CD4-positive, alpha-beta memory T cell (primary cell): ENCODE data around the gene MCRS1. TPM values are rescaled to one million over a fixed set of nuclear protein-coding genes. Genes with fewer than 3 reads are reported as not detected.

ENCODE experiments used
- CTCF ChIA-PET: fragments of 350-600 bp; sonication (Branson Sonifier 250); formaldehyde crosslinking; loops from one replicate; lab custom pipeline; 2021; ENCODE audit warnings: inconsistent platforms; ENCODE audit not compliant: partially characterized antibody; lab: Charles Lee
- POLR2A ChIA-PET: fragments of 350-600 bp; sonication (Branson Sonifier 250); formaldehyde crosslinking; loops from one replicate; lab custom pipeline; 2021; ENCODE audit not compliant: partially characterized antibody; lab: Charles Lee
- DNase-seq, 5 donors: peaks; one replicate each; pipeline versions ENCODE4 v3.0.0 to v3.0.0-alpha.2; 2020 to 2022; ENCODE audit warnings: mixed read lengths in 1 of 5
- H3K27ac ChIP-seq: one replicate; pipeline ENCODE4 v1.7.0; 2013; ENCODE audit warnings: low read depth, low read length
- H3K27me3 ChIP-seq: 2 replicates; pipeline ENCODE4 v1.7.0; 2013; ENCODE audit warnings: mild to moderate bottlenecking, low read length, moderate library complexity; ENCODE audit not compliant: insufficient read depth
- H3K36me3 ChIP-seq: 2 replicates; pipeline ENCODE4 v1.7.0; 2013; ENCODE audit warnings: mild to moderate bottlenecking, low read length, moderate library complexity; ENCODE audit not compliant: insufficient read depth
- H3K4me1 ChIP-seq: 2 replicates; pipeline ENCODE4 v1.7.0; 2013; ENCODE audit warnings: mild to moderate bottlenecking, low read length, moderate library complexity; ENCODE audit not compliant: insufficient read depth
- H3K4me3 ChIP-seq, 2 donors: one replicate each; pipeline ENCODE4 v1.7.0; 2013; ENCODE audit warnings: low read length in 2 of 2, mild to moderate bottlenecking in 1 of 2
- H3K9me3 ChIP-seq, 2 donors: one replicate each; pipeline ENCODE4 v1.7.0; 2013; ENCODE audit warnings: low read length in 2 of 2, control low read depth in 1 of 2; ENCODE audit not compliant: control insufficient read depth in 1 of 2
- H3K27ac Mint-ChIP-seq, 7 donors: one replicate each; pipeline ENCODE4 v1.8.0; 2020 to 2021; ENCODE audit warnings: mixed read lengths in 7 of 7, mild to moderate bottlenecking in 6 of 7, inconsistent platforms in 3 of 7, moderate library complexity in 3 of 7
- H3K27me3 Mint-ChIP-seq, 2 donors: one replicate each; pipeline ENCODE4 v1.8.0; 2020 to 2021; ENCODE audit warnings: mixed read lengths in 2 of 2
- H3K36me3 Mint-ChIP-seq, 2 donors: one replicate each; pipeline ENCODE4 v1.8.0; 2020 to 2021; ENCODE audit warnings: mixed read lengths in 2 of 2, inconsistent platforms in 1 of 2, mild to moderate bottlenecking in 1 of 2
- H3K4me1 Mint-ChIP-seq, 4 donors: one replicate each; pipeline ENCODE4 v1.8.0; 2020 to 2021; ENCODE audit warnings: mixed read lengths in 4 of 4, mild to moderate bottlenecking in 1 of 4
- H3K4me3 Mint-ChIP-seq, 8 donors: one replicate each; pipeline ENCODE4 v1.8.0; 2020 to 2021; ENCODE audit warnings: mixed read lengths in 8 of 8, mild to moderate bottlenecking in 7 of 8, moderate library complexity in 6 of 8, inconsistent platforms in 3 of 8
- H3K9me3 Mint-ChIP-seq, 8 donors: one replicate each; pipeline ENCODE4 v1.8.0; 2020 to 2021; ENCODE audit warnings: mixed read lengths in 8 of 8, mild to moderate bottlenecking in 5 of 8, inconsistent platforms in 3 of 8, moderate library complexity in 1 of 8
- intact Hi-C: fragments of 100-400 bp; cut with micrococcal nuclease; formaldehyde crosslinking; loops from one replicate; pipeline ENCODE4 v1.15.1; 2023
- polyA plus RNA-seq, 2 donors: library from polyadenylated mRNA; unstranded; fragments of 300-500 nt; fragmentation: Illumina TruSeq; gene quantifications; one replicate each; pipeline ENCODE4 v1.2.3, GENCODE V29; 2021
- total RNA-seq, 2 experiments: library from RNA; stranded (reverse); gene quantifications; one replicate each; pipeline ENCODE4 v1.2.3, GENCODE V29; 2021

MCRS1 gene
- total and polyA plus RNA-seq, 4 experiments from 2014 or later: 58.0 to 78.4 (median 68.3) TPM

DNA sequence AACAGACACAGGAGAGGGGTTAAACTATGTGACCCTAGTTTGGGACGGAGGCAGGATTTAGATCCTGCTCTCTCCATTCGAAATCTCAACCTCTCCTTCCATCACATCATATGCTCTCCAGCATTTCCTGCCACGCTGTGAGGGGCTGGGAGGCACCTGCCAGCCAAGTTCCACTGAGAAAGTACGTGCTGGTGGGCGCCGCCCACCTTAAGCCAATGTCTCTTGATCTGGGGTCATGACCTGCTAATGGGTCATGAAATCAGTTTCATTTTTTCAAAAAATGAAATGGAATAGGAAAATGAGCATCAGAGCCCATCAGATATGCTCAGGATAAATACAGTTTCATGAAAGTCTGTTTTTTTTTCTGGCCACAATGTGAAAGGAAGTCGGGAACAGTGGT, 7.2 kb downstream of the MCRS1 start:
- ChIA-PET POLR2A (no interaction called here), CTCF (interaction anchor here (1.0 to 2.0 kb wide), 4 partner anchors 8 to 76 kb away, joined by 3 to 5 read pairs (median 4); no protein-coding TSS in a partner anchor)
- no peak overlapping the region for H3K27ac ChIP-seq
- peaks cover 63% of the 10 kb centered on the region for H3K36me3 ChIP-seq
- Mint-ChIP-seq H3K36me3 (peaks cover 44 to 69% of the 10 kb centered on the region in 2 donors), H3K4me3 (no peak overlapping the region), H3K9me3 (no peaks in the 10 kb centered on the region), H3K27me3 (no peaks in the 10 kb centered on the region), H3K4me1 (peaks cover 14 to 32% (median 22%) of the 10 kb centered on the region in 4 donors), H3K27ac (peak overlapping the region in 2 of 7 donors; percentile 53 to 80)
- peaks cover 21% of the 10 kb centered on the region for H3K4me1 ChIP-seq
- no peak for DNase-seq
- H3K9me3 ChIP-seq: no peaks in the 10 kb centered on the region
- no peak overlapping the region for H3K4me3 ChIP-seq
- intact Hi-C loops: no loop called here
- H3K27me3 ChIP-seq: no peaks in the 10 kb centered on the region

DNA sequence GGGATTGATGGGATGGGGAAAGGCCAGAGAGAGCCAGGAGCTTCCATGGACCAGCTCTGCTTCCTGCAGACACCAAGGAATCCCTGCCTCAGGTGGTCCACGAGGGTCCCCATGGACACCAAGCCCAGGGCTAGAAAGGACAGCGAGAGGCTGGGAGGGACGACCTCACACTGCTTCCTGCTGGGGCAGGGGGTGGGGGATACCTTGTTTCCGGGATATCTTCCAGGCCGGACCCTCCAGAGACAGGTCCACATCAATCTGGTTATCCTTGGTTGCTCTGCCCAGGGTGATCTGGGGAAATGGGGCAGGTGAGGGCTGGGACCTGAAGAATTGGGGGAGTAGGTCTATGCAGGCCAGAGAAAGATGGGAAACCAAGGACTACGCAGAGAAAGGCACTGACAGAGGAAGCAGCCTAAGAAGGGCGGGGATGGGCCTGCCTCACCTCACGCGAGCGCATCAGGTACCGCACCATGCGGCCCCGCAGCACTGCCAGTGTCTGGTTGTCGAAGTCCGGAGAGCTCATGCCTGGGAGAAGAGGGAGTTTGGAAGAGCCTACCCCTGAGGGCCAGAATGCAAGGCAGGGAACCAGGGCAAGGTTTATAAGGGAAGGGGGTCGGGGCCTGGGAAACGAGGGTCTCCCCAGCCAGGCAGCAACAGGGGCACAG, 8.8 kb downstream of the MCRS1 start:
- no peak for DNase-seq
- no peaks in the 10 kb centered on the region for H3K27me3 Mint-ChIP-seq
- Histone ChIP-seq H3K4me1 (peaks cover 6% of the 10 kb centered on the region), H3K27me3 (no peaks in the 10 kb centered on the region), H3K36me3 (peaks cover 56% of the 10 kb centered on the region), H3K4me3 (no peak overlapping the region), H3K9me3 (no peaks in the 10 kb centered on the region), H3K27ac (no peak overlapping the region)
- POLR2A ChIA-PET: no interaction called here
- no peak overlapping the region for H3K4me3 Mint-ChIP-seq
- peak overlapping the region in 2 of 7 donors; percentile 68 to 76 for H3K27ac Mint-ChIP-seq
- H3K36me3 Mint-ChIP-seq: peaks cover 44 to 62% of the 10 kb centered on the region in 2 donors
- no peaks in the 10 kb centered on the region for H3K9me3 Mint-ChIP-seq
- CTCF ChIA-PET: interaction anchor here (1.3 kb wide), 2 partner anchors 20 to 219 kb away, joined by 3 read pairs; no protein-coding TSS in a partner anchor
- H3K4me1 Mint-ChIP-seq: peaks cover 5 to 16% (median 10%) of the 10 kb centered on the region in 4 donors
- intact Hi-C loops: no loop called here

- Histone ChIP-seq H3K27ac (no peak overlapping the region), H3K4me3 (no peak overlapping the region), H3K9me3 (no peaks in the 10 kb centered on the region), H3K4me1 (no peaks in the 10 kb centered on the region), H3K27me3 (no peaks in the 10 kb centered on the region), H3K36me3 (peaks cover 50% of the 10 kb centered on the region)
- Mint-ChIP-seq H3K27ac (peak overlapping the region in 1 of 7 donors; percentile 52), H3K4me1 (peaks cover 4 to 14% (median 6%) of the 10 kb centered on the region in 4 donors), H3K9me3 (no peaks in the 10 kb centered on the region), H3K4me3 (no peak overlapping the region), H3K27me3 (no peaks in the 10 kb centered on the region), H3K36me3 (peaks cover 39 to 58% of the 10 kb centered on the region in 2 donors)
- POLR2A ChIA-PET: no interaction called here
- intact Hi-C loops: no loop called here
- CTCF ChIA-PET: interaction anchor here (1.3 kb wide), 1 partner anchor 219 kb away, joined by 3 read pairs; no protein-coding TSS in a partner anchor
- no peak for DNase-seq
These were observed 9.4 kb downstream of the MCRS1 start for GRCh38 chr12:49558526-49558925.

GRCh38 chr12:49557917-49558215, 10.1 kb downstream of the MCRS1 start:
- Histone ChIP-seq H3K27me3 (no peaks in the 10 kb centered on the region), H3K4me3 (no peak overlapping the region), H3K4me1 (no peaks in the 10 kb centered on the region), H3K36me3 (peaks cover 44% of the 10 kb centered on the region), H3K9me3 (no peaks in the 10 kb centered on the region), H3K27ac (no peak overlapping the region)
- Mint-ChIP-seq H3K27ac (no peak overlapping the region), H3K27me3 (no peaks in the 10 kb centered on the region), H3K36me3 (peaks cover 35 to 53% of the 10 kb centered on the region in 2 donors), H3K9me3 (no peaks in the 10 kb centered on the region), H3K4me3 (no peak overlapping the region), H3K4me1 (peaks cover 6 to 17% (median 9%) of the 10 kb centered on the region in 4 donors)
- CTCF ChIA-PET: interaction anchor here (1.3 kb wide), 1 partner anchor 44 kb away, joined by 4 read pairs; no protein-coding TSS in a partner anchor
- POLR2A ChIA-PET: no interaction called here
- no peak for DNase-seq
- intact Hi-C loops: no loop called here

DNA sequence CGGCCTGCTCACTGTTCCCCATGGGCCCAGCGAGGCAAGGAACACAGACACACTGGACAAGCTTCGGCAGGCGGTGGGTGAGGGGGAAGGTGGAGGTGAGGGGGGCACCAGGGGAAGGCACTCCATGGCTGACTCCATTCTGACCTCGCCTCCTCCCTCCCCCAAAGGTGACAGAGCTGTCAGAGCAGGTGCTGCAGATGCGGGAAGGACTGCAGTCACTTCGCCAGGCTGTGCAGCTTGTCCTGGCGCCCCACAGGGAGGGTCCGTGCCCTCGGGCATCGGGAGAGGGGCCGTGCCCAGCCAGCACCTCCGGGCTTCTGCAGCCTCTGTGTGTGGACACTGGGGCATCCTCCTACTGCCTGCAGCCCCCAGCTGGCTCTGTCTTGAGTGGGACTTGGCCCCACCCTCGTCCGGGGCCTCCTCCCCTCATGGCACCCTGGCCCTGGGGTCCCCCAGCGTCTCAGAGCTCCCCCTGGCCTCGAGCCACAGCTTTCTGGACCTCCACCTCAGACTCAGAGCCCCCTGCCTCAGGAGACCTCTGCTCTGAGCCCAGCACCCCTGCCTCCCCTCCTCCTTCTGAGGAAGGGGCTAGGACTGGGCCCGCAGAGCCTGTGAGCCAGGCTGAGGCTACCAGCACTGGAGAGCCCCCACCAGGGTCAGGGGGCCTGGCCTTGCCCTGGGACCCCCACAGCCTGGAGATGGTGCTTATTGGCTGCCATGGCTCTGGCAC, 10.6 kb downstream of the MCRS1 start:
- Mint-ChIP-seq H3K27me3 (peaks cover 0 to 4% of the 10 kb centered on the region in 2 donors), H3K4me3 (no peak overlapping the region), H3K36me3 (peaks cover 29 to 48% of the 10 kb centered on the region in 2 donors), H3K9me3 (no peaks in the 10 kb centered on the region), H3K27ac (peak overlapping the region in 1 of 7 donors; percentile 18), H3K4me1 (peaks cover 6 to 15% (median 9%) of the 10 kb centered on the region in 4 donors)
- POLR2A ChIA-PET: no interaction called here
- DNase-seq: no peak
- CTCF ChIA-PET: interaction anchor here (1.3 kb wide), 1 partner anchor 43 kb away, joined by 4 read pairs; no protein-coding TSS in a partner anchor
- Histone ChIP-seq H3K4me3 (no peak overlapping the region), H3K36me3 (peaks cover 38% of the 10 kb centered on the region), H3K27ac (no peak overlapping the region), H3K9me3 (no peaks in the 10 kb centered on the region), H3K27me3 (no peaks in the 10 kb centered on the region), H3K4me1 (no peaks in the 10 kb centered on the region)
- intact Hi-C loops: no loop called here

DNA sequence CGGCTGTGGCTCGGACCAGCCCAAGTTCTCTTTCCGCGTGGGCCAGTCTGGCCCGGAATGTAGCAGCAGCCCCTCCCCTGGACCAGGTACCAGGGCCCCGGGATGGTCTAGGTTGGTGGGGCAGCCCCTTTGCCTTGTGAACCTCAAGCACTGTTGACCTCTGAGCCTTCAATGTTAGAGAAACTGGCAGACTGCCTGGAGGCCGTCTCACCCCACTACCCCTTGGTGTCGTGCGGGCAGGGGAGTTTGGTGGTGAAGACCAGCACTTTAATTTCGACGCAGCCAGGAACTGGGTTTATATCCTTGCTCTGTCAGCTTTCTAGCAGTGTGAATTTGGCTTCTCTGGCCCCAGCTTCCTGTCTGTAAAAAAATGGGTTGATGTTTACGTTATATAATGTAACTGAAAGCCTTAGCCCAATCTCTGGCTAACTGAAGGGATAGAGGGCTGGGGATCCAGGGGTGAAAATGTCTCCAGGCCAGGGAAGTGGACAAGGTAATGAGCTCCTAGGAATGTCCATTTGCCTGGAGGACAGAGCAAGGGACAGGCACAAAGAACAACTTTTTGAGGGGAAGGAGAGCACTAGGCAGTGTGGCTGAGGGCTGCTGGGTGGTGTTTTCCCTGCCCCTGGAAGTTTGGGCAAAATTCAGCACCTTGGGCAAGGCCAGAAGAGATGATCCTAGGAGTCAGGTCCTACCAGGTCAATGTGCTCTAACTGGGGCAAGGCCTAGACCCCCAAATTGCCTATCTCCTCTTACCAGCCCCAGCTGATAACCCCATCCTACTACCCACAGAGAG, 11.4 kb downstream of the MCRS1 start:
- Histone ChIP-seq H3K36me3 (peaks cover 31% of the 10 kb centered on the region), H3K9me3 (no peaks in the 10 kb centered on the region), H3K27me3 (no peaks in the 10 kb centered on the region), H3K4me1 (no peaks in the 10 kb centered on the region), H3K27ac (no peak overlapping the region), H3K4me3 (no peak overlapping the region)
- peaks cover 24 to 41% of the 10 kb centered on the region in 2 donors for H3K36me3 Mint-ChIP-seq
- H3K4me3 Mint-ChIP-seq: no peak overlapping the region
- H3K9me3 Mint-ChIP-seq: no peaks in the 10 kb centered on the region
- peaks cover 0 to 4% of the 10 kb centered on the region in 2 donors for H3K27me3 Mint-ChIP-seq
- CTCF ChIA-PET: interaction anchor here (1.3 kb wide), 1 partner anchor 43 kb away, joined by 4 read pairs; no protein-coding TSS in a partner anchor
- H3K27ac Mint-ChIP-seq: peak overlapping the region in 6 of 7 donors; percentile 12 to 85 (median 62)
- POLR2A ChIA-PET: no interaction called here
- intact Hi-C loops: no loop called here
- DNase-seq: no peak
- H3K4me1 Mint-ChIP-seq: peaks cover 5 to 13% (median 6%) of the 10 kb centered on the region in 4 donors
